Measurements from ENCODE around the gene GJA4. TPM values are rescaled to one million over a fixed set of nuclear protein-coding genes. Genes with fewer than 3 reads are reported as not detected.

GJA4 gene
- total RNA-seq, result 0.48 TPM in 1 of 2 replicates, not detected in the other

DNA sequence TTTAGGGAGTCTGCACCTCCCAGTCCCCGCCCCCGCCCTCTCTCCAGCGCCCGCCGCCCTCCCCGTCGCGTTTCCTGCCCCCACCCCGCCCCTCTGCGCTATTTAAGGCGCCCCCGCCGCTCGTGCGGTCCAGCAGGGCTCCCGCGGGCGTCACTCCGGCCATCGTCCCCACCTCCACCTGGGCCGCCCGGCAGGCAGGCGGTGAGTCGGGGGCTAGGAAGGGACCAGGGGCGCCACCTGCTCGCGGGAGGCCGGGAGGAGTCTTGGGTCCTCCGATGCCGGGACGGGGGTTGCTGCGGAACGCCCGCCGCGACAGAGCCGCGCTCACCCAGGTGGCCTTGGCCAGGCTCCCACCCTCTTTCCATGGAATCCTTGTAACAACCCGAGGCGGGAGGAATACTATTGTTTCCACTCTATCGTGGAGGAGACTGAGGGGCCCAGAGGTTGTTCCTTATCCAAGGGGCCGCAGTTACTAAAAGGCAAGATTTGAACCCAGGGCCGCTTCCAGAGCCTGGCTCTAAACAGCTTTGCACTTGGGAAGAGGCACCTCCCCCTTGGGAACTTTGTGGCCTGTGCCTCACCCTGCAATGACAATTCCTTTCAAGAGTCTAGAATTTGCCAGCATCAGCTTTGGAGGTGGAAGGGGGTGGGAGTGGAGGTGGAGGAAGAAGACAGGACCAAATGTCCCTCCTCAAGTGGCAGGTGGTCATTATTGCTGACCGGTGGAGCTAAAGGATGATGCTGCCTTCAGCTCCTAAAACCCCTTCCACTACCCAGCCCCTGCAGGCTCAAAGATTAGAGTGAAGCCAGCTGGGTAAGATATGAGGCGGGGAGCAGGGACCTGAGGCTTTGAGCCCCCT, at the start of gene GJA4:
Gene GJA4, plus strand, starts transcription at position 132 of the 860 bp plus-strand sequence. CDS start 1,215 bp downstream, outside the sequence.

DNA sequence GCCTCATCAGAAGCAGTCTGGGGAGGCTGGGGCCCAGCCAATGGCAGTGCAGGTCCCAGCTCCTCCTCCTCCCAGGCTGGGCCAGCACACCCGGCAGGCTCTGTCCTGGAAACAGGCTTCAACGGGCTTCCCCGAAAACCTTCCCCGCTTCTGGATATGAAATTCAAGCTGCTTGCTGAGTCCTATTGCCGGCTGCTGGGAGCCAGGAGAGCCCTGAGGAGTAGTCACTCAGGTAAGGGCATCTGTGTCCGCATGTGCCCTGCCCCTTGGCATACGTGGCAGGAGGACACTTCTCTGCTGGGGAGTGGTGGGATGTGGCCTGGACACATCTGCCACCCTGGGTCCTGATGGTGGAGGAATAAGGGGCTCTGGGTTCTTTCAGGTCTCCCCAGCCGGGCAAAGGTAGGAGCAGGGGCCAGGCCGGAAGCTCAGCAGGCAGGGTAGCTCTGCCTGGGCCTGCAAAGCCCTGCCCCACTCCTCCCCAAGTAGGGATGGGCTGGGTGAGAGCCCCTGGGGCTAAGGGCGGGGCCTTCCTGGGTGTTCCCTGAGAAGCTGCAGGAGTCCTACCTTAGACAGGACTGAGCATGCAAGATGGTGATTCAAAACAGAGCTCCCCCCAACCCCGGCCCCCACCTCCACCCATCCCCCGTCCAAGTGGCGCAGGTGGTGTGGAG, 37.7 kb upstream of the GJA4 start, which contains the start of gene GJB5:
Gene GJB5, plus strand, starts transcription at position 84 of the 674 bp plus-strand sequence. CDS start 2,284 bp downstream, outside the sequence.

DNA sequence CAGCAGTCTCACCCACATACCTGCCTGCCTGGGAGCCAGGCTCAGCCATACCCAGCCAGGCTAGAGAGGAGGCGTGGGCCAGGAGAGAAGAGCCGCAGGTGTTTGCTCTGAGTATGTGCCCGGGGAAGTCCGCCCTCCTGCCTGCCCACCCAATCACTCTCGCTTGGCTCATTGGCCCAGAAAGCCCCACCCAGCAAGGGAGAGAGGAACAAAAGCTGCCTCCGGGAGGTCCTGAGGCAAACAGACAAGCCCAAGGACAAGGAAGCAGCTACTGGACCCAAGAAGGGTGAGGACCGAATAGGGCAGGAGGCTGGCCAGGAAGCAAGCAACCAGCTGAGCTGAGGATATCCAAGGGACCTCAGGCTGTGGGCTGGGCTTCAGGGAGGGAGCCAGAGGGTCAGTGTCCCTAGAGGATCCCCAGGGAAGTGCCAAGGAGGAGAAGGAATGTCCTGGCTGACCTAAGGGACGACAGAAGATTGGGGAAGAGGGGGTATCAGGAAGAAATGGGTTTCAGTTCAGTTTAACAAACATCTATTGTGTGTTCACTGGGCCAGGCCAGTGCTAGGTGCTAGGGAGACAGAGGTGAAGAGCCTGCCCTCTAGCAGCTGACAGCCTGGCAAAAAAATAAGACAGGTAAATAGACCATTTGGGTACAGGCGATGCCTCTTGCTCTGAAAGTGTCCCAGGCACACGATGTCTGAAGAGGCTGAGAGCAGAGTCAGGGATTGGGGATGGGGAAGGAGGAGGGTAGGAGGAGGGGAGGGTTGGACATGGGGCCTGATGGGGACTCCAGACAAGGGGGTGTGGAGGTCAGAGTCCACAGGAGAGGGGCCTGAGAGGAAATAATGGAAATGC, 33.1 kb upstream of the GJA4 start, which contains the start of gene GJB4:
Gene GJB4, plus strand, starts transcription at position 238 of the 855 bp plus-strand sequence. CDS start 1,515 bp downstream, outside the sequence.

DNA sequence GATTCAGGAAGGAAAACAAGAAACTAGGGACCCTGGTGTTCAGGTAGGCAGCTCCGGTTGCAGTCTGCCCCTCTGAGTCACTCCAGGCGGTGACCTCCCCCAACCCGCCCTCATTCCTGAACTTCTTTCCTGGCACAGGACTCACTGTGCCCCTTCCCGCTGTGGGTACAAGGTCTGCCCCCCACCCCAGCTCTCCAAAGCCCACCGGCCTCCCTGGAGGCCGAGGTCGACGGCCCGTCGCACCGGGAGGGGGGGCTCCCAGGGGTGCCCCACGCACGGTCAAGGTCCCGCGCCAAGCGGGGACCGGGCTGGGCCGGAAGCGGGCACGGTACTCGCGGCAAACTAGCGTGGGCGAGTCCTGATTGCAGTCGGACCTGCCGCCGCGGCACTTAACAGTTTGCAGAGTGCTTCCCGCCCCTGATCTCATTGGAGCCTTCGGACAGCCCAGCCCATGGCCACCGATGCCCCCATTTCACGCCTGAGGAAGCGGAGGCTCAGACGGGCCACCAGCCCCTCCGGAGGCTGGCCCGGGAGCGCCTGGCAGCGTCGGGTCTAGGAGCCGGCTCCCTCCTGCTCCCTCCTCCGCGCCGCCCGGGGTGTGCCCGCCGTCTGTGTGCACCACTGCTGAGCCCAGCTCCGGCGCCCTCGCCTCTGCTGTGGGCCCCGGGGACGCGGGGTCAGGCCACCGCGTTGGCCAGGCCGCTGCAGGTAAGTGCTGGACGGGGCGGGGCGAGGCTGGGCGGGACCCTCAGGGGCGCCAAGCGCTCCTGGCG, 11.5 kb upstream of the GJA4 start, which contains the start of gene GJB3:
Gene GJB3, plus strand, starts transcription at position 144 of the 773 bp plus-strand sequence. CDS start 3,549 bp downstream, outside the sequence.

Other genes with a start within 250 kb of the GJA4 start
- gene GJB5, start 38.0 kb upstream of the GJA4 start, total RNA-seq, result 65.4 and 74.7 TPM in 2 replicates
- gene GJB4, start 33.3 kb upstream of the GJA4 start, total RNA-seq, result 8.1 and 48.9 TPM in 2 replicates
- 160 and 174 TPM in 2 replicates for gene GJB3, start 11.8 kb upstream of the GJA4 start, total RNA-seq
- gene SMIM12, start 66.8 kb downstream of the GJA4 start, total RNA-seq, result 26.0 and 29.4 TPM in 2 replicates
- gene DLGAP3, start 136.7 kb downstream of the GJA4 start, total RNA-seq, result 0.21 TPM in 1 of 2 replicates, not detected in the other
- 13.2 and 20.2 TPM in 2 replicates for gene TMEM35B, start 192.3 kb downstream of the GJA4 start, total RNA-seq
- gene ZMYM6, start 238.9 kb downstream of the GJA4 start, total RNA-seq, result 11.3 and 15.1 TPM in 2 replicates